Left lung (tissue), 10 donors: Measurements from ENCODE around the gene WDR33. TPM values are rescaled to one million over a fixed set of nuclear protein-coding genes. Genes with fewer than 3 reads are reported as not detected.

Experiments
- ATAC-seq: fragments of 200-7000 bp; cut with Tn5 transposase; one replicate; pipeline ENCODE4 v1.9.1; 2020; ENCODE audit warnings: moderate library complexity
- DNase-seq, 4 donors: peaks; one replicate each; pipeline ENCODE4 v3.0.0-alpha.2; 2013 to 2020
- H3K27ac ChIP-seq, 2 donors: fragments of 200-600 bp; sonication (generic) in 1 of 2; one replicate each; pipeline versions ENCODE4 v1.5.0 to v1.8.0; 2020 to 2021
- H3K27me3 ChIP-seq, 2 donors: fragments of 200-600 bp; sonication (generic) in 1 of 2; one replicate each; pipeline versions ENCODE4 v1.5.0 to v1.8.0; 2020 to 2021
- H3K36me3 ChIP-seq, 2 donors: fragments of 200-600 bp; sonication (generic) in 1 of 2; one replicate each; pipeline versions ENCODE4 v1.5.0 to v1.8.0; 2020 to 2021
- H3K4me1 ChIP-seq, 2 donors: fragments of 200-600 bp; one replicate each; pipeline ENCODE4 v1.8.0; 2021
- H3K4me3 ChIP-seq, 2 donors: fragments of 200-600 bp; sonication (generic) in 1 of 2; one replicate each; pipeline versions ENCODE4 v1.5.0 to v1.8.0; 2020 to 2021; ENCODE audit warnings: mild to moderate bottlenecking in 1 of 2
- H3K9me3 ChIP-seq, 2 donors: fragments of 200-600 bp; sonication (generic) in 1 of 2; one replicate each; pipeline versions ENCODE4 v1.5.0 to v1.8.0; 2020 to 2021
- CTCF ChIP-seq, 2 donors: fragments of 200-600 bp; sonication (generic) in 1 of 2; IDR thresholded peaks; one replicate each; pipeline versions ENCODE4 v1.5.0 to v1.8.0; 2021; ENCODE audit warnings: antibody characterized with exemption in 2 of 2
- intact Hi-C, 2 donors: fragments of 100-400 bp; cut with DNase I; formaldehyde crosslinking; loops; one replicate each; pipeline versions ENCODE4 v1.11.2 to v1.14.2; 2022
- polyA plus RNA-seq, 6 donors: library from polyadenylated mRNA; unstranded; fragments of 120-200 nt; gene quantifications; one replicate each; pipeline ENCODE4 v1.2.1, GENCODE V29; 2013; ENCODE audit not compliant: insufficient read length in 6 of 6
- total RNA-seq, 2 donors: library from RNA; stranded (reverse); fragmentation: NEBNext Ultra II Directional; extraction: Animal tissue kit (Norgen Biotek cat#: 25700); gene quantifications; one replicate each; pipeline ENCODE4 v1.2.1, GENCODE V29; 2021
- donor health status: DM: no; HTN: yes; CAD: no.
- donor health status: DM: no; HTN: no; CAD: no.

The WDR33 gene
- total and polyA plus RNA-seq, 8 donors: 46.4 to 57.5 (median 50.8) TPM

- H3K4me3 ChIP-seq: peak overlapping the region in 1 of 2 donors; percentile 55
- H3K27me3 ChIP-seq: peaks cover 0 to 59% of the 10 kb centered on the region in 2 donors
- H3K9me3 ChIP-seq: no peaks in the 10 kb centered on the region
- DNase-seq (no peak), ATAC-seq (no peak)
- H3K27ac ChIP-seq: peak overlapping the region in 1 of 2 donors; percentile 86
- intact Hi-C loops: no loop called here
- TF ChIP-seq CTCF (IDR thresholded peaks at IDR 0.05): no peak
- H3K36me3 ChIP-seq: no peaks in the 10 kb centered on the region
- peaks cover 6 to 27% of the 10 kb centered on the region in 2 donors for H3K4me1 ChIP-seq
Measured at GRCh38 chr2:127671557-127672302, 139.2 kb downstream of the WDR33 start.

DNA sequence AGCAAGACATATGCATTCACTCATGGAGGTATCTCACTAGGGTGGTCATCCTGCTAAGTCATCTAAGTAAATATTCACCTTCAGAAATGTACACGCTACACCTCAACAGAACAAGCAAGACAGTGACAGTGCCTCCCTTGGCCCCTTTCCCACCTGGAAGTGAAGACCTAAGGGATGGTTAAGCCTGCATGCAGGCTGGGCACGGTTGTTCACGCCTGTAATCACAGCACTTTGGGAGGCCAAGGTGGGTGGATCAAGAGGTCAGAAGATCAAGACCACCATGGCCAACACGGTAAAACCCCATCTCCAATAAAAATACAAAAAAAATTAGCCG lies 140.0 kb downstream of the WDR33 start:
- intact Hi-C loops: no loop called here
- H3K36me3 ChIP-seq: no peaks in the 10 kb centered on the region
- ATAC-seq (no peak), DNase-seq (no peak)
- peak overlapping the region in 1 of 2 donors; percentile 55 for H3K4me3 ChIP-seq
- H3K27ac ChIP-seq: no peak overlapping the region
- H3K9me3 ChIP-seq: no peaks in the 10 kb centered on the region
- TF ChIP-seq CTCF (IDR thresholded peaks at IDR 0.05): no peak
- peaks cover 6 to 25% of the 10 kb centered on the region in 2 donors for H3K4me1 ChIP-seq
- H3K27me3 ChIP-seq: peaks cover 0 to 58% of the 10 kb centered on the region in 2 donors

GRCh38 chr2:127670055-127670956 lies 140.7 kb downstream of the WDR33 start:
- DNase-seq: no peak
- ATAC-seq: no peak
- peaks cover 6 to 25% of the 10 kb centered on the region in 2 donors for H3K4me1 ChIP-seq
- no peaks in the 10 kb centered on the region for H3K36me3 ChIP-seq
- no peaks in the 10 kb centered on the region for H3K9me3 ChIP-seq
- H3K27ac ChIP-seq: no peak overlapping the region
- intact Hi-C loops: no loop called here
- peaks cover 0 to 58% of the 10 kb centered on the region in 2 donors for H3K27me3 ChIP-seq
- no peak for TF ChIP-seq CTCF (IDR thresholded peaks at IDR 0.05)
- H3K4me3 ChIP-seq: no peak overlapping the region

GRCh38 chr2:127669056-127669455 lies 141.9 kb downstream of the WDR33 start:
- DNase-seq (peak in 1 of 4 donors; percentile 46), ATAC-seq (no peak)
- Histone ChIP-seq H3K4me3 (no peak overlapping the region), H3K36me3 (no peaks in the 10 kb centered on the region), H3K9me3 (no peaks in the 10 kb centered on the region), H3K27me3 (peaks cover 0 to 58% of the 10 kb centered on the region in 2 donors), H3K4me1 (peaks cover 0 to 23% of the 10 kb centered on the region in 2 donors), H3K27ac (no peak overlapping the region)
- intact Hi-C loops: no loop called here
- no peak for TF ChIP-seq CTCF (IDR thresholded peaks at IDR 0.05)
